Activated B cell treated with CpG ODN at 0.5 μM for 24 hours (primary cell): ENCODE measurements around the gene HHAT. TPM values are rescaled to one million over a fixed set of nuclear protein-coding genes. Genes with fewer than 3 reads are reported as not detected.

Experiments
- ATAC-seq: fragments of 200-7000 bp; cut with Tn5 transposase; one replicate; pipeline ENCODE4 v1.10.0; 2021; ENCODE audit warnings: low read depth, mild to moderate bottlenecking, moderate library complexity
- CTCF ChIA-PET: fragments of 350-600 bp; sonication (Branson Sonifier 250); formaldehyde crosslinking; loops from one replicate; lab custom pipeline; 2021; ENCODE audit warnings: antibody characterized with exemption; lab: Charles Lee
- POLR2A ChIA-PET: fragments of 350-600 bp; sonication (Branson Sonifier 250); formaldehyde crosslinking; loops from one replicate; lab custom pipeline; 2021; ENCODE audit warnings: antibody characterized with exemption; lab: Charles Lee
- DNase-seq: peaks from one replicate; pipeline ENCODE4 v3.0.0; 2022
- H3K27ac Mint-ChIP-seq: one replicate; pipeline ENCODE4 v1.8.0; 2020; ENCODE audit warnings: mixed read lengths
- H3K27me3 Mint-ChIP-seq: one replicate; pipeline ENCODE4 v1.8.0; 2021; ENCODE audit warnings: mixed read lengths
- H3K36me3 Mint-ChIP-seq: one replicate; pipeline ENCODE4 v1.8.0; 2021; ENCODE audit warnings: low read depth, mixed read lengths
- H3K4me1 Mint-ChIP-seq: one replicate; pipeline ENCODE4 v1.8.0; 2021; ENCODE audit warnings: mixed read lengths
- H3K4me3 Mint-ChIP-seq: one replicate; pipeline ENCODE4 v1.8.0; 2020; ENCODE audit warnings: mild to moderate bottlenecking, mixed read lengths
- H3K9me3 Mint-ChIP-seq: one replicate; pipeline ENCODE4 v1.8.0; 2020; ENCODE audit warnings: mixed read lengths
- intact Hi-C: fragments of 100-400 bp; cut with micrococcal nuclease; formaldehyde crosslinking; loops from one replicate; pipeline ENCODE4 v1.15.1; 2024
- total RNA-seq: library from RNA; stranded (reverse); gene quantifications from 2 replicates; pipeline ENCODE4 v1.2.3, GENCODE V29; 2022
- TF ChIP-seq, protein P1 (sequence below): fragments of 200-600 bp; IDR thresholded peaks from one replicate; pipeline ENCODE4 v1.8.0; 2022; ENCODE audit warnings: antibody characterized with exemption, mild to moderate bottlenecking

HHAT gene
- total RNA-seq, 1 donor from 2014 or later = 8.5 TPM

DNA sequence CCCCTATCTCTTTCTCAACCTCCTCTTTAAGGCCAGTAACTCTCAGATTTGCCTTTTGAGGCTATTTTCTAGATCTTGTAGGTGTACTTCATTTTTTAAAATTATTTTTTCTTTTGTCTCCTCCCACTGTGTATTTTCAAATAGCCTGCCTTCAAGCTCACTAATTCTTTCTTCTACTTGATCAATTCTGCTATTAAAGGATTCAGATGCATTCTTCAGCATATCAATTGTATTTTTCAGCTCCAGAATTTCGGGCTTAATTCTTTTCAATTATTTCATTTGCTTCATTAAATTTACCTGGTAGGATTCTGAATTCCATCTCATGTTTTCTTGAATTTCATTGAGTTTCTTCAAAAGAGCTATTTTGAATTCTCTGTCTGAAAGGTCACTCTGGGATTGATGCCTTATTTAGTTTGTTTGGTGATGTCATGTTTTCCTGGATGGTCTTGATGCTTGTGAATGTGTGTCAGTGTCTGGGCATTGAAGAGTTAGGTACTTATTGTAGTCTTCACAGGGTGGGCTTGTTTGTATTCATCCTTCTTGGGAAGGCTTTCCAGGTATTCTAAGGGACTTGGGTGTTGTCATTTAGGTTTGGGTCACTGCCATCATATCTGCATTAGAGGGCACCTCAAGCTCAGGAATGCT is 3.6 kb upstream of the HHAT start:
- H3K27ac Mint-ChIP-seq = no peak overlapping the region
- peaks cover 4% of the 10 kb centered on the region for H3K36me3 Mint-ChIP-seq
- H3K4me3 Mint-ChIP-seq = no peak overlapping the region
- DNase-seq (no peak), ATAC-seq (no peak)
- TF ChIP-seq, protein P1, sequence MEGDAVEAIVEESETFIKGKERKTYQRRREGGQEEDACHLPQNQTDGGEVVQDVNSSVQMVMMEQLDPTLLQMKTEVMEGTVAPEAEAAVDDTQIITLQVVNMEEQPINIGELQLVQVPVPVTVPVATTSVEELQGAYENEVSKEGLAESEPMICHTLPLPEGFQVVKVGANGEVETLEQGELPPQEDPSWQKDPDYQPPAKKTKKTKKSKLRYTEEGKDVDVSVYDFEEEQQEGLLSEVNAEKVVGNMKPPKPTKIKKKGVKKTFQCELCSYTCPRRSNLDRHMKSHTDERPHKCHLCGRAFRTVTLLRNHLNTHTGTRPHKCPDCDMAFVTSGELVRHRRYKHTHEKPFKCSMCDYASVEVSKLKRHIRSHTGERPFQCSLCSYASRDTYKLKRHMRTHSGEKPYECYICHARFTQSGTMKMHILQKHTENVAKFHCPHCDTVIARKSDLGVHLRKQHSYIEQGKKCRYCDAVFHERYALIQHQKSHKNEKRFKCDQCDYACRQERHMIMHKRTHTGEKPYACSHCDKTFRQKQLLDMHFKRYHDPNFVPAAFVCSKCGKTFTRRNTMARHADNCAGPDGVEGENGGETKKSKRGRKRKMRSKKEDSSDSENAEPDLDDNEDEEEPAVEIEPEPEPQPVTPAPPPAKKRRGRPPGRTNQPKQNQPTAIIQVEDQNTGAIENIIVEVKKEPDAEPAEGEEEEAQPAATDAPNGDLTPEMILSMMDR = no peak
- H3K9me3 Mint-ChIP-seq = peaks cover 3% of the 10 kb centered on the region
- H3K27me3 Mint-ChIP-seq = peaks cover 21% of the 10 kb centered on the region
- CTCF ChIA-PET = interaction anchor here (1.5 kb wide), 1 partner anchor 14 kb away, joined by 4 read pairs; no protein-coding TSS in a partner anchor
- intact Hi-C loops = no loop called here
- H3K4me1 Mint-ChIP-seq = peaks cover 20% of the 10 kb centered on the region
- POLR2A ChIA-PET = no interaction called here

GRCh38 chr1:210328032-210328745 is 513 bp upstream of the HHAT start:
- ATAC-seq (no peak), DNase-seq (no peak)
- ChIA-PET POLR2A (interaction anchor here (0.6 to 7.8 kb wide), 7 partner anchors 15 to 544 kb away, joined by 3 to 118 read pairs (median 3); partner anchors contain the start of gene C1orf74), CTCF (interaction anchor here (1.0 to 1.1 kb wide), 2 partner anchors 13 to 15 kb away, joined by 3 read pairs; no protein-coding TSS in a partner anchor)
- Mint-ChIP-seq H3K4me3 (peak overlapping the region; percentile 97), H3K36me3 (peaks cover 4% of the 10 kb centered on the region), H3K4me1 (peaks cover 43% of the 10 kb centered on the region), H3K27ac (peak overlapping the region; percentile 87), H3K27me3 (peaks cover 8% of the 10 kb centered on the region), H3K9me3 (peaks cover 3% of the 10 kb centered on the region)
- intact Hi-C loops = loop anchor here (2.0 kb wide), 1 partner anchor 931 kb away; the partner anchor contains the start of gene RCOR3
- TF ChIP-seq, protein P1 = no peak

- POLR2A ChIA-PET = interaction anchor here (0.6 to 7.8 kb wide), 3 partner anchors 13 to 563 kb away, joined by 3 to 118 read pairs (median 5); no protein-coding TSS in a partner anchor
- TF ChIP-seq, protein P1 = no peak
- Mint-ChIP-seq H3K4me3 (peak overlapping the region; percentile 97), H3K36me3 (peaks cover 4% of the 10 kb centered on the region), H3K9me3 (peaks cover under 1% of the 10 kb centered on the region), H3K4me1 (peaks cover 43% of the 10 kb centered on the region), H3K27me3 (peaks cover 2% of the 10 kb centered on the region), H3K27ac (no peak overlapping the region)
- DNase-seq = no peak
- ATAC-seq = no peak
- CTCF ChIA-PET = no interaction called here
- intact Hi-C loops = no loop called here
Measured at GRCh38 chr1:210330279-210330866, 1.7 kb downstream of the HHAT start.

DNA sequence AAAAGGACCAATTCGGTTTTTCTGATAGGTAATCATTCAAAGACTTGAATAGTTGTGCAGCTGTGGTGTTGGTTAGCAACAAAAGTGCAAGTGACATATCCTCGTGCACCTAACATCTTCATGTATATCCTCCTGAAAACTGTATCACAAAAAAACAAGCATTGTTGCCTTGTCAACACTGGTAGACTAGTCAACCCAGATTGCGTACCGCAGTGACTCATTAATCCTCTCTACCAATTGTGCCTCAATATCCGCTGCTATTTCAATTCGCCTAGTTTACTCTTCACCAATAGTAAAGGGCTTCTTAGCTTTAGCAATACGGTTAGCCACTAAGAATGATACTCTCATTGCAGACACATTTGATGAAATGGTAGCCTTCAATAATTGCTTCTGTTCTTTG is 3.5 kb downstream of the HHAT start:
- POLR2A ChIA-PET = interaction anchor here (1.3 to 7.8 kb wide), 2 partner anchors 11 to 24 kb away, joined by 3 to 118 read pairs; no protein-coding TSS in a partner anchor
- intact Hi-C loops = no loop called here

More for the DNA sequence above, 3.5 kb downstream of the HHAT start:
- TF ChIP-seq, protein P1 = no peak
- DNase-seq (no peak), ATAC-seq (no peak)
- no peak overlapping the region for H3K4me3 Mint-ChIP-seq
- H3K27ac Mint-ChIP-seq = peak overlapping the region; percentile 73
- peaks cover 4% of the 10 kb centered on the region for H3K36me3 Mint-ChIP-seq
- no peaks in the 10 kb centered on the region for H3K27me3 Mint-ChIP-seq
- H3K4me1 Mint-ChIP-seq = peaks cover 43% of the 10 kb centered on the region
- no peaks in the 10 kb centered on the region for H3K9me3 Mint-ChIP-seq
- CTCF ChIA-PET = interaction anchor here (0.9 to 1.5 kb wide), 2 partner anchors 28 to 68 kb away, joined by 3 to 10 read pairs; no protein-coding TSS in a partner anchor
